PC-9 (cell line): ENCODE measurements around the gene PORCN.

Experiments
- CTCF ChIP-seq: fragments of 200-600 bp; sonication (generic); conservative IDR thresholded peaks from 2 replicates; pipeline ENCODE4 v1.6.1; 2017; ENCODE audit warnings: mixed run types, antibody characterized with exemption, mild to moderate bottlenecking, moderate library complexity
- EZH2 ChIP-seq: fragments of 200-600 bp; sonication (generic); IDR thresholded peaks from 2 replicates; pipeline ENCODE4 v1.8.0; 2017; ENCODE audit warnings: antibody characterized with exemption, low read depth

GRCh38 chrX:48478806-48479205, 30.0 kb upstream of the PORCN start:
- TF ChIP-seq CTCF, result no peak
- no peak for TF ChIP-seq EZH2
